DOHH2 (cell line): Measurements from ENCODE around the gene GOLGA2.

ENCODE experiments used
- H3F3A ChIP-seq: fragments of 200-600 bp; sonication (generic), shearing (Covaris generic); 2 replicates; pipeline ENCODE4 v1.6.0; 2016; ENCODE audit warnings: antibody characterized with exemption, mild to moderate bottlenecking; ENCODE audit not compliant: control insufficient read depth, insufficient read depth
- H3K27ac ChIP-seq: fragments of 200-600 bp; sonication (generic); 2 replicates; pipeline ENCODE4 v1.5.1; 2014; ENCODE audit warnings: low read depth, mild to moderate bottlenecking, low read length, moderate library complexity
- H3K27me3 ChIP-seq: fragments of 200-600 bp; sonication (generic); 2 replicates; pipeline ENCODE4 v1.6.1; 2014; ENCODE audit warnings: mild to moderate bottlenecking, low read length, mixed read lengths; ENCODE audit not compliant: control insufficient read depth
- H3K36me3 ChIP-seq: fragments of 200-600 bp; sonication (generic); 2 replicates; pipeline ENCODE4 v1.6.1; 2014; ENCODE audit warnings: mild to moderate bottlenecking, low read length, moderate library complexity, mixed read lengths; ENCODE audit not compliant: control insufficient read depth
- H3K4me1 ChIP-seq: fragments of 200-600 bp; sonication (generic); 2 replicates; pipeline ENCODE4 v1.6.1; 2014; ENCODE audit warnings: mild to moderate bottlenecking, low read length, mixed read lengths; ENCODE audit not compliant: control insufficient read depth
- H3K4me2 ChIP-seq: fragments of 200-600 bp; sonication (generic); 2 replicates; pipeline ENCODE4 v1.6.0; 2014; ENCODE audit warnings: mild to moderate bottlenecking, low read length, moderate library complexity
- H3K4me3 ChIP-seq: fragments of 200-600 bp; sonication (generic); 2 replicates; pipeline ENCODE4 v1.5.1; 2014; ENCODE audit warnings: mild to moderate bottlenecking, low read length, mixed read lengths
- H3K79me2 ChIP-seq: fragments of 200-600 bp; sonication (generic); 2 replicates; pipeline ENCODE4 v1.6.1; 2014; ENCODE audit warnings: mild to moderate bottlenecking, low read length, mixed read lengths; ENCODE audit not compliant: control insufficient read depth
- H3K9me2 ChIP-seq: fragments of 200-600 bp; sonication (generic); replicated peaks from 2 replicates; pipeline ENCODE4 v1.6.1; 2014; ENCODE audit warnings: mild to moderate bottlenecking, low read length, mixed read lengths; ENCODE audit not compliant: control insufficient read depth
- H3K9me3 ChIP-seq: fragments of 200-600 bp; sonication (generic); 2 replicates; pipeline ENCODE4 v1.6.1; 2014; ENCODE audit warnings: antibody characterized with exemption, low read length, mixed read lengths; ENCODE audit not compliant: control insufficient read depth, insufficient read depth
- H4K20me1 ChIP-seq: fragments of 200-600 bp; sonication (generic); 2 replicates; pipeline ENCODE4 v1.6.0; 2014; ENCODE audit warnings: low read depth, mild to moderate bottlenecking, antibody characterized with exemption, low read length, moderate library complexity; ENCODE audit not compliant: control insufficient read depth, insufficient read depth
- EZH2phosphoT487 ChIP-seq: fragments of 200-600 bp; sonication (generic); IDR thresholded peaks from 2 replicates; pipeline ENCODE4 v1.6.1; 2017; ENCODE audit warnings: borderline replicate concordance, mild to moderate bottlenecking, antibody characterized with exemption, low read length, moderate library complexity, mixed read lengths
- TF ChIP-seq, protein P1 (sequence below): fragments of 200-600 bp; sonication (generic); IDR thresholded peaks from one replicate; pipeline ENCODE4 v1.5.1; 2014; ENCODE audit warnings: antibody characterized with exemption, mild to moderate bottlenecking, low read depth, low read length; ENCODE audit not compliant: poor library complexity, severe bottlenecking

The GOLGA2 gene

DNA sequence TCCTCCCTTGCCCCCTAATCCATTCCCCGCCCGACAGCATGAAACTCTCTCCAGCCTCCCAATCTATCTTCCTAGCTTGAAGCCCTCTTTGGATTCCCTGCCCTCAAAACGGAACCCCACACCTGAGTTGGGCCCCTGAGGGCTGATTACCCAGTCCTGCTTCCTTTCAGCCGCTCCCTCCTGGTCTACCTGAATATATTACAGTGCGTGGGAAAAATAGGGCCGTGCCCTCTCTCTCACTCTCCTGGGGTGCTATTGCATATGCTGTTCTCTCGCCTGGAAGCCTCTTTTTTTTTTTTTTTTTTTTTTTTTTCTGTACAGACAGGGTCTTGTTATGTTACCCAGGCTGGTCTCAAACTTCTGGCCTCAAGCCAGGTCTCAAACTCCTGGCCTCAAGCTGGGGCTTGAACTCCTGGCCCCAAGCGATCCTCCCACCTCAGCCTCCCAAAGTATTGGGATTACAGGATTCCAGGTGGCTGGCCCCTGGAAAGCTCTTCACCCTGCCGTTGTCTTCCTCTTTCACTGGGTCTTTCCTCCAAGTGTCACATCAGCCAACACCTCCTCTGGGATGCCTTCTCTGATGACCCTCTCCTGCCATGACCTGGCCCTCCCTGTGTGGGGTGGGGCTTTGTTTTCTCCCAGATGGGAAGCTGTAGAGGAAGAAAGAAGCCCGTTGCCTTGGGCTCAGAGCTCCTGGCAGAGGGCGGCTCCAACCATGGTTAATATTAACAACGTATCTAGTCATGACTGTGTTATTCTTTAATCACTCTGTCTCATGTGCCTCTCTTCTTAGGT is 64.4 kb downstream of the GOLGA2 start:
- no peaks in the 10 kb centered on the region for H3K36me3 ChIP-seq
- H3K9me3 ChIP-seq, result no peaks in the 10 kb centered on the region
- no peak overlapping the region for H3K4me2 ChIP-seq
- TF ChIP-seq, protein P1, sequence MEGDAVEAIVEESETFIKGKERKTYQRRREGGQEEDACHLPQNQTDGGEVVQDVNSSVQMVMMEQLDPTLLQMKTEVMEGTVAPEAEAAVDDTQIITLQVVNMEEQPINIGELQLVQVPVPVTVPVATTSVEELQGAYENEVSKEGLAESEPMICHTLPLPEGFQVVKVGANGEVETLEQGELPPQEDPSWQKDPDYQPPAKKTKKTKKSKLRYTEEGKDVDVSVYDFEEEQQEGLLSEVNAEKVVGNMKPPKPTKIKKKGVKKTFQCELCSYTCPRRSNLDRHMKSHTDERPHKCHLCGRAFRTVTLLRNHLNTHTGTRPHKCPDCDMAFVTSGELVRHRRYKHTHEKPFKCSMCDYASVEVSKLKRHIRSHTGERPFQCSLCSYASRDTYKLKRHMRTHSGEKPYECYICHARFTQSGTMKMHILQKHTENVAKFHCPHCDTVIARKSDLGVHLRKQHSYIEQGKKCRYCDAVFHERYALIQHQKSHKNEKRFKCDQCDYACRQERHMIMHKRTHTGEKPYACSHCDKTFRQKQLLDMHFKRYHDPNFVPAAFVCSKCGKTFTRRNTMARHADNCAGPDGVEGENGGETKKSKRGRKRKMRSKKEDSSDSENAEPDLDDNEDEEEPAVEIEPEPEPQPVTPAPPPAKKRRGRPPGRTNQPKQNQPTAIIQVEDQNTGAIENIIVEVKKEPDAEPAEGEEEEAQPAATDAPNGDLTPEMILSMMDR, result no peak
- no peak for TF ChIP-seq EZH2phosphoT487
- no peaks in the 10 kb centered on the region for H3K79me2 ChIP-seq
- no peak overlapping the region for H3K27ac ChIP-seq
- H3K4me1 ChIP-seq, result 0 out of 2 replicates have a peak, but pooled peaks cover 4% of the 10 kb centered on the region
- H3K9me2 ChIP-seq, result no peaks in the 10 kb centered on the region
- no peaks in the 10 kb centered on the region for H4K20me1 ChIP-seq
- no peaks in the 10 kb centered on the region for H3F3A ChIP-seq
- H3K4me3 ChIP-seq, result no peak overlapping the region
- H3K27me3 ChIP-seq, result peaks cover 44% of the 10 kb centered on the region

DNA sequence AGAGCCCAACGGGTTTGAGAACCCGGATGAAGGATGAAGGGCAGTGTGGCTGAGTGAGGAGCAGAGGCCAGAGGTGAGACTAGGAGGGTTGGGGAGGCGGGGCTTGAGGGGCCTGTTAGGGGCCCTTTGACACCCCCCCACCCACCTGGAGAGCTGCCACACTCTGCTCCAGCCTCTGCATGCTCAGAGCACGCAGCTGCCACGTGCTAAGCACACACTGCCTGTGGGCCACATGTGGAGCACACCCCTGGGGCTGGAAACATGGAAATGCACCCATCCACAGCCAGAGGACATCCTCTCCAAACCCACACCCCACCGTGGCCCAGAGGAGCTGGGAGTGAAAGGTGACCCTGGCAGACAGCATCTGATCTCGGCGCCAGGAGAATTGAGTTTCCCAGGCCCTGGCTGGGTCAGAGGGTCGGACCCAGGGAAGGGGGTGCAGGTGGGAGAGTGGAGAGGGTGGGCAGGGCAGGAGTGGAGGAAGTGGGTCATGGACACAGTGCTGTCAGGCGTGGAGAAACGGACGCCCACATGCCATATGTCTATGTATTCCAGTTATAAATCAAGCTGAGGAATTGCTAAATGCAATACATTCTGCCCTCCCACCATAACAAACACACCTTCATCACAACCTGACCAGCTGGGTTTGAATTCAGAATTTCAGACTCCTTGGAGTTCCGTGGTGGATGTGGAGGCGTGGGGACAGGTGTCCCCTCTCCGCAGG is 66.7 kb downstream of the GOLGA2 start:
- Histone ChIP-seq H3F3A (no peaks in the 10 kb centered on the region), H3K9me2 (no peaks in the 10 kb centered on the region), H3K4me1 (peaks cover 6% of the 10 kb centered on the region), H3K79me2 (no peaks in the 10 kb centered on the region), H3K4me2 (no peak overlapping the region), H4K20me1 (no peaks in the 10 kb centered on the region), H3K36me3 (no peaks in the 10 kb centered on the region), H3K4me3 (no peak overlapping the region), H3K27ac (no peak overlapping the region), H3K27me3 (peaks cover 64% of the 10 kb centered on the region), H3K9me3 (no peaks in the 10 kb centered on the region)
- TF ChIP-seq EZH2phosphoT487, result no peak
- TF ChIP-seq, protein P1, result no peak

DNA sequence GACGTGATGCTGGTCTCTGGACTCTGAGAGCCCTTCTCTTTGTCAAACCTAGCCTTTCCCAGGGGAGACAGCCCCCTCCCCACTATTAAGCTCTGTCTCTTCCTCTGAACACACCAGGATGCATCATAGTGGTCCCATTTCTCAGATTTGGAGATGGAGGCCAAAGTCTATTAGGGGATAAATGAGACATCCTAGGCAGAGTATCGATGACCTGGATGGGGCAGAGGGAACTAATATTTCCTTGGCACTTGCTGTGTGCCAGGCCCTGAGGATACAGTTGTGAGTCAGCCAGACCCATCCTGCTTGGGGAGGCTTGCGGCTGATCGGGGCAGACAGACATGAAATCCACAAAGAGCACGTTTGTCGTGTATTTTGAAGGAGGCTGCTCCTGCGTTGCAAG is 67.4 kb downstream of the GOLGA2 start:
- Histone ChIP-seq H3F3A (no peaks in the 10 kb centered on the region), H3K36me3 (no peaks in the 10 kb centered on the region), H3K27ac (no peak overlapping the region), H3K27me3 (peaks cover 64% of the 10 kb centered on the region), H3K9me2 (no peaks in the 10 kb centered on the region), H3K9me3 (no peaks in the 10 kb centered on the region), H3K4me3 (no peak overlapping the region), H3K4me1 (peaks cover 10% of the 10 kb centered on the region), H4K20me1 (no peaks in the 10 kb centered on the region), H3K79me2 (no peaks in the 10 kb centered on the region), H3K4me2 (no peak overlapping the region)
- TF ChIP-seq EZH2phosphoT487, result no peak
- TF ChIP-seq, protein P1, result no peak
